ENCODE results near the gene ASB6. TPM values are rescaled to one million over a fixed set of nuclear protein-coding genes. Genes with fewer than 3 reads are reported as not detected.

The ASB6 gene
- total RNA-seq, 2 donors from 2014 or later, result 12.7 to 14.5 TPM

DNA sequence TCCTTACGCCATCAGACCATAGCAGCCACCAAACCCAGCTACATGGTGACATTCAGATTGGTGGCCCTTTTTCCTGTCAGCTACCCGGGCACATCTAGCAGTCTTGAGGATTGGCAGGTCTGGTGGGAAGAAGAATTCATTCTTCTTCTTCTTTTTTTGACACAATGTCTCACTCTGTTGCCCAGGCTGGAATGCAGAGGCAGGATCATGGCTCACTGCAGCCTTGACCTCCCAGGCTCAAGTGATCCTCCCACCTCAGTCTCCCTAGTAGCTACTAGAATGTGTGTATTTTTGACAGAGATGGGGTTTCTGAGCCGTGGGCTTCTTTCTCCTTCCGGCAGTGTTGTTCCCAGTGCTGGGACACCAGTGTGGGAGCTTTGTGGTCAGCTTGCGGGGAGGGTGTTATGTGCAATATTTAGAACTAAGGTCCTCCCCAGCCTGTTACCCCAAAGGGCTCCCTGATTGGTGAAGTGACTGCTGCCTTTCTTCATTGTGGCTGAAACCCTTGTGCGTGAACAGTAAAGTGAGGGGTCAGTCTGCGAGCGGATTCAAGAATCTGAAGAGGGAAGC is 12.6 kb downstream of the ASB6 start:
- 79 to 91% methylated on average over 8 of the region's 8 CpGs for WGBS, 2 donors
- Histone ChIP-seq H3K4me1 (peaks cover 68% of the 10 kb centered on the region), H3K4me3 (no peak overlapping the region), H3K9me3 (no peaks in the 10 kb centered on the region), H3K27ac (no peak overlapping the region), H3K36me3 (replicated peaks in 1 of 2; ENCODE audit: insufficient read depth in 1 of 2, low read depth in 2 of 2) (no peaks in the 10 kb centered on the region), H3K27me3 (no peaks in the 10 kb centered on the region)
- ATAC-seq (no peak), DNase-seq (no peak)
- TF ChIP-seq, protein P1, sequence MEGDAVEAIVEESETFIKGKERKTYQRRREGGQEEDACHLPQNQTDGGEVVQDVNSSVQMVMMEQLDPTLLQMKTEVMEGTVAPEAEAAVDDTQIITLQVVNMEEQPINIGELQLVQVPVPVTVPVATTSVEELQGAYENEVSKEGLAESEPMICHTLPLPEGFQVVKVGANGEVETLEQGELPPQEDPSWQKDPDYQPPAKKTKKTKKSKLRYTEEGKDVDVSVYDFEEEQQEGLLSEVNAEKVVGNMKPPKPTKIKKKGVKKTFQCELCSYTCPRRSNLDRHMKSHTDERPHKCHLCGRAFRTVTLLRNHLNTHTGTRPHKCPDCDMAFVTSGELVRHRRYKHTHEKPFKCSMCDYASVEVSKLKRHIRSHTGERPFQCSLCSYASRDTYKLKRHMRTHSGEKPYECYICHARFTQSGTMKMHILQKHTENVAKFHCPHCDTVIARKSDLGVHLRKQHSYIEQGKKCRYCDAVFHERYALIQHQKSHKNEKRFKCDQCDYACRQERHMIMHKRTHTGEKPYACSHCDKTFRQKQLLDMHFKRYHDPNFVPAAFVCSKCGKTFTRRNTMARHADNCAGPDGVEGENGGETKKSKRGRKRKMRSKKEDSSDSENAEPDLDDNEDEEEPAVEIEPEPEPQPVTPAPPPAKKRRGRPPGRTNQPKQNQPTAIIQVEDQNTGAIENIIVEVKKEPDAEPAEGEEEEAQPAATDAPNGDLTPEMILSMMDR (IDR thresholded peaks at IDR 0.05), result no peak
- TF ChIP-seq POLR2A (IDR thresholded peaks at IDR 0.05), result no peak
- intact Hi-C loops (cut with DNase I), result no loop called here

DNA sequence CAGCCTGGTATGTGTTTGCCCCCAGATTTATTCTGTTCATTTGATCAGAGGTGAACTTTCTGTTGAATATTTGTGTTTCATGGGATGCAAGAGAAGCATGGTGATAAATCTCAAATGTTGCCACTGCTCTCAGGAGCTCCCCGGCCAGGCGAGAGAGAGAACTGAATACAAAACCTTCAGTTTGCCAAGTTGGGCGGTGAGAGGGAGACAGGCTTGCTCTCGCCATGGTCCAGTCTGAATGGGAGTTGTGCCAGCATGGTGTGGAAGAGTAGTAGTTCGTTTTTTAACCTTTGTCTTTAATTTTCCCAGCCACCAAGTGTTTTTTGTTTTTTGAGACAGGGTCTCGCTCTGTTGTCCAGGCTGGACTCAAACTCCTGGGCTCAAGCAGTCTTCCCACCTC is 13.2 kb downstream of the ASB6 start:
- no peaks in the 10 kb centered on the region for H3K9me3 ChIP-seq
- ATAC-seq (no peak), DNase-seq (no peak)
- H3K27me3 ChIP-seq, result no peaks in the 10 kb centered on the region
- no peaks in the 10 kb centered on the region for H3K36me3 ChIP-seq (replicated peaks in 1 of 2; ENCODE audit: insufficient read depth in 1 of 2, low read depth in 2 of 2)
- intact Hi-C loops (cut with DNase I), result no loop called here
- H3K27ac ChIP-seq, result no peak overlapping the region
- 64 to 68% methylated on average over 6 of the region's 6 CpGs for WGBS, 2 donors
- TF ChIP-seq POLR2A (IDR thresholded peaks at IDR 0.05), result no peak
- TF ChIP-seq, protein P1 (IDR thresholded peaks at IDR 0.05), result no peak
- no peak overlapping the region for H3K4me3 ChIP-seq
- H3K4me1 ChIP-seq, result peaks cover 68% of the 10 kb centered on the region

DNA sequence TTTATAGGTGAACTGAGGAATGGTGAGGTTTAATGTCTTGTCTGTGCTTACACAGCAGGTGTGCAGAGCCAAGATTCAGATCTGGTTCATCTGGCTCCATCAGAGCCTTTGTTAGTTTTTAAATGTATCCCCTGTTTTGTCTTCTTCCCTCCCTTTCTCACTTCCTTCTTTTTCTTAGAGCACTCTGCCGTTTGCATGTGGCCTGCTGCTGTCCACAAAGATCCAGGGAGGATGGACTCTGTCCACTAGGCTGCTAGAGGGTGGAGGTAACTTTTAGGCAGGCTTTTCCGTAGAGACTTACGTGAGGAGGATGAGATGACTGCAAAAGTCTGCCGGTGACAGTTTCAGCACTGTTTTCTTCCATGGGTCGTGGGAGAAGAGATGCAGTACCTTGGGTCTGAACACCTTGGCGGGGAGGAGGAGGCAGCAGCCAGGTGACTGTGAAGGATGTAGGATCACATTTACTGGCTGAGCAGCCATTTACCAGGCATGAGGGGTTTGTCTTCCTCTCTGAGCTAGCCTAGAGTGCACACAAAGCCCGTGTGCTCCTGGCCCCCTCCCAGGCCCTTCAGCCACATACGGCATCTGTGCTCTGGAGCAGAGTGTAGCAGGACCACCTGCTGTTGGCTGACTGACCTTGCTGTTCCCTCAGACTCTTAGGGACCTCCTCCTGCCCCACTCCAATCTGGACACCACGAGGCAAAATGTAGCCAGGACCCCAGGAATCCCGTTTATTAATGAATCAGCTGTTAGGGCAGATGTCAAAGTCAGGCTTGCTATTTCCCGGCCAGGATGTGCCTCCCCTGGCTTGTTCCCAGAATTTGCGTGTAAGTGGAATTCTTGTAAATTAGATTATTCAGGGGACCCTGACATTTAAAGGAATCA is 14.2 kb downstream of the ASB6 start:
- Histone ChIP-seq H3K27ac (peak overlapping the region in 3 of 4 donors; percentile 80 to 97 (median 92)), H3K36me3 (replicated peaks in 1 of 2; ENCODE audit: insufficient read depth in 1 of 2, low read depth in 2 of 2) (no peaks in the 10 kb centered on the region), H3K4me1 (peaks cover 68% of the 10 kb centered on the region), H3K9me3 (no peaks in the 10 kb centered on the region), H3K27me3 (no peaks in the 10 kb centered on the region), H3K4me3 (no peak overlapping the region)
- intact Hi-C loops (cut with DNase I), result no loop called here
- TF ChIP-seq, protein P1 (IDR thresholded peaks at IDR 0.05), result no peak
- no peak for TF ChIP-seq POLR2A (IDR thresholded peaks at IDR 0.05)
- ATAC-seq (no peak), DNase-seq (no peak)
- 32 to 41% methylated on average over 8 to 12 of the region's 12 CpGs for WGBS, 2 donors

DNA sequence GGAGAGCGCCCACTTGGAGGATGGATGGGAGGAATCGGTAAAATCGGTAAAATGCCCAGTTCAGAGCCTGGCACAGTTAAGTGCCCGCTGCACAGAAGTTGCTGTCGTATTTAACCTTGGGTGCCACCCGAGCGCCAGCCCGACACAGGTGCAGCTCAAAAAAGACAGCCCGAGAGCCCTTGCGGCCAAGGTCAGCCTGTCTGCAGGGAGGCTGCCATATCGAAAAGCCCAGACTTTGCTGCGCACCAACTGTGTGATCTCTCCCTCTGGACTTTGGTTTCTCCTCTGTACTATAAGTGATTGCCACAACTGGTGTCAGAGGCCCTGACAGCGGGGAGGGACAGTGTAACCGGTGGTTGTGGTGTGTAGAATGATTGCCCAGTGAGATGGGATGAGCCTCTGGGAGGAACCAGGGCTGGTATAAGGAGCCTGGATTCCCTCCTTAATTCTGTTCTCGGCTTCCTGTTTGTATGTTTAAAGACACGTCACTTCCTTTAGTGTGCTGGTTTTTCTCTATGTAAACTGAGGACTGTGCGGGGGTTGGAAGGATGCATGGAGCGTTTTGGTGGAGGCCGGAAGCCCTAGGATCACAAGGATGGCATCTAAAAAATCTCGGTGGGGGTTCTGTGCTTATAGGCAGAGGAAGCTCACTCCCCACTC is 15.2 kb downstream of the ASB6 start:
- TF ChIP-seq, protein P1 (IDR thresholded peaks at IDR 0.05), result no peak
- TF ChIP-seq POLR2A (IDR thresholded peaks at IDR 0.05), result no peak
- Histone ChIP-seq H3K4me1 (peaks cover 63% of the 10 kb centered on the region), H3K36me3 (replicated peaks in 1 of 2; ENCODE audit: insufficient read depth in 1 of 2, low read depth in 2 of 2) (no peaks in the 10 kb centered on the region), H3K9me3 (no peaks in the 10 kb centered on the region), H3K27ac (peak overlapping the region; percentile 80 to 97 (median 87)), H3K27me3 (no peaks in the 10 kb centered on the region), H3K4me3 (peak overlapping the region; percentile 33 to 60)
- DNase-seq (peak; percentile 61 to 74 (median 65)), ATAC-seq (peak; percentile 43)
- intact Hi-C loops (cut with DNase I), result no loop called here
- WGBS, 2 donors, result 2 to 3% methylated on average over 13 to 20 of the region's 20 CpGs

All from body of pancreas (tissue), 4 donors.